Motor neuron (in vitro differentiated cells): ENCODE results near the gene TMTC2. TPM values are rescaled to one million over a fixed set of nuclear protein-coding genes. Genes with fewer than 3 reads are reported as not detected.

Experiments used
- ATAC-seq, 8 experiments: fragments of 200-7000 bp; cut with Tn5 transposase; replicated peaks in 6 of 8; 2 replicates each; pipeline ENCODE4 v1.8.0; 2021; ENCODE audit warnings: mild to moderate bottlenecking in 8 of 8, moderate library complexity in 8 of 8
- H3K27ac ChIP-seq, 2 donors: fragments of 250-450 bp; sonication (Bioruptor Pico); 2 replicates each; pipeline ENCODE4 v1.9.0; 2021; ENCODE audit warnings: antibody characterized with exemption in 2 of 2, mild to moderate bottlenecking in 2 of 2, moderate library complexity in 1 of 2
- H3K4me1 ChIP-seq, 2 donors: fragments of 250-450 bp; sonication (Bioruptor Pico); replicated peaks in 1 of 2; 2 replicates each; pipeline ENCODE4 v1.6.1; 2021; ENCODE audit warnings: antibody characterized with exemption in 2 of 2, mild to moderate bottlenecking in 2 of 2, moderate library complexity in 1 of 2
- H3K4me3 ChIP-seq, 5 donors: fragments of 250-450 bp; sonication (Bioruptor Pico); 2 replicates each; pipeline ENCODE4 v1.9.0; 2021; ENCODE audit warnings: antibody characterized with exemption in 5 of 5, mild to moderate bottlenecking in 5 of 5, moderate library complexity in 4 of 5
- WGBS, 10 experiments: fragments of 450-650 bp; shearing (Covaris generic); methylation state at CpG; one replicate each; pipeline ENCODE4 v1.0.0; 2022; 5-methylcytosine and 5-hydroxymethylcytosine counted together
- in situ Hi-C, 9 experiments: fragments of 400-800 bp; cut with MboI; loops; one replicate each; pipeline ENCODE4 v1.15.0; 2021; ENCODE audit warnings: low sequenced_read_pairs in 9 of 9, low pct_unique_long_range_greater_than_20kb in 2 of 9; ENCODE audit not compliant: unreplicated experiment in 9 of 9
- total RNA-seq, 8 experiments: library from RNA; unstranded; fragments of 300-600 nt; gene quantifications; 2 replicates each; pipeline versions ENCODE4 v1.2.3 to v1.2.4, GENCODE V29; 2022

TMTC2 gene
- total RNA-seq, 8 experiments from 2014 or later = 11.4 to 49.3 (median 31.3) TPM

DNA sequence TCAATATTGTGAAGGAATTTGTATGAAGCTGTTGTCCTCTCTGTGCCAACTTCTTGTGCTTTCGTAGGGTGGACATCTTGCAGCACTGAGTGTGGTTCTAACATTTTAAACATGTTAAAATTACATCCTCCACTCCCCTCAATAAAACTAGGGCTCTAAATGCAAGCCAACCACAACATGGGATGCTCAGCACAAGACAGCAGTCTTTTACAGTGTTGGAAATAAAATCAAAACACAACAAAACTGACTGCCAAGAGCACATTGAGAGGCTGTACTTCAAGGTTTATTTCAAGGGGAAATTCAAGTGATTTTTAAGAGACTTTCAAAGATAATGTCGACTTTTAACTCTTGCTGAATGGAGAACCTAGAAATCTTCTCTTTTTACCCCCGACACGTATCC is 396.9 kb downstream of the TMTC2 start:
- no peak for ATAC-seq
- in situ Hi-C loops = no loop called here
- Histone ChIP-seq H3K27ac (no peak overlapping the region), H3K4me1 (no peaks in the 10 kb centered on the region), H3K4me3 (no peak overlapping the region)
- 0 to 100% (median 89%) methylated on average over 1 to 4 of the region's 4 CpGs for WGBS, 10 experiments

DNA sequence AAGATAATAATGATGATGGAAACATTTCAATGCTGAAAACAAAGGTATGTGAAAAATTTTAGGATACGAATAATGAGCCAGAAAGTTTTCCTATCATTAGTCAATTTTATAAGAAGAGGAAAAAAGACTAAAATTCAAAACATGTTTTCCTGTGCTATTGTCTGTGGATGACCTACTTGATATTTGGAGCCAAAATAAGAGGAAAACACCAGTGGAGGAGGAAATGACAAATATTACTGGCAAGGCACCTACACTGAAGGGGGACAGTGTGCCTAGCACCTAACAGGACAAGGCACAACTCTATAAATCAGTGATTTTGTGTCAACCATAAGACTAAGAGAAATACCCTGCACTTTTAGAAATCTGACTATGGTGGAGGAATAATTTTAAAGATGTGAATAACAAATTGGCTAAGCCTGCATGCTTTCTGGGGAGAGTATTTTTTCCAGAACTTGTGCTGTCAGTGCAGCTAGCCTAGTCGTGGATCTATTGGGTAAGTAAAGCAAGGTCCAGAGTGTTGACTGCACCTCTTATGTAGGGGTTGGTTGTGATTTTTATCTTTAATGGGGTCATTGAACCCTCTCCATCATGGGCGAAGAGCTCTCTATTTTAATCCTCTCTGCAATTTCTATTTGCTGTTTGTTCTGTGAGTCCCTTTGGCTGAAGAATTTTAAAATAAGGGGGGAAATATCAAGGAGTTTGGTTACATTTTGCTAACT is 398.0 kb downstream of the TMTC2 start:
- no peak for ATAC-seq
- in situ Hi-C loops = no loop called here
- no peak overlapping the region for H3K27ac ChIP-seq
- H3K4me1 ChIP-seq = no peaks in the 10 kb centered on the region
- no peak overlapping the region for H3K4me3 ChIP-seq
- 68 to 100% (median 92%) methylated on average over 1 to 2 of the region's 3 CpGs for WGBS, 10 experiments

DNA sequence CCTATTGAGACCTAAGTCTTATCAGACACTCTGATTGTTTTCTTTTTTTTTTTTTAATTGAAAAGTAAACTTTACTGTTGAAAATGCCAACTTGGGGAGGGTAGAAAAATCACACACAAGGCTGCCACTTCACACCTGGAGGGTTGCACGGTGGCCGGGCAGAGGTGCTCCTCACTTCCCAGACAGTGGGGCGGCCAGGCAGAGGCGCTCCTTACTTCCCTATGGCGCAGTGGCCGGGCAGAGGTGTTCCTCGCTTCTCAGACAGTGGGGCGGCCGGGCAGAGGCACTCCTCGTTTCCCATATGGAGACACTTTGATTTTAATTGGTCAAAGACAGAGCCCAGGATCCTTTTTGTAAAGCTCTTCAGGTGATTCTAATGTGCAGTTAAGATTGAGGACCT is 399.3 kb downstream of the TMTC2 start:
- in situ Hi-C loops = no loop called here
- no peak for ATAC-seq
- Histone ChIP-seq H3K4me3 (no peak overlapping the region), H3K4me1 (peaks cover 4 to 12% of the 10 kb centered on the region in 2 donors), H3K27ac (no peak overlapping the region)
- 96 to 100% (median 97%) methylated on average over 1 to 10 of the region's 10 CpGs; no CpG with 5 or more reads in 6 of the 10 experiments for WGBS, 10 experiments

DNA sequence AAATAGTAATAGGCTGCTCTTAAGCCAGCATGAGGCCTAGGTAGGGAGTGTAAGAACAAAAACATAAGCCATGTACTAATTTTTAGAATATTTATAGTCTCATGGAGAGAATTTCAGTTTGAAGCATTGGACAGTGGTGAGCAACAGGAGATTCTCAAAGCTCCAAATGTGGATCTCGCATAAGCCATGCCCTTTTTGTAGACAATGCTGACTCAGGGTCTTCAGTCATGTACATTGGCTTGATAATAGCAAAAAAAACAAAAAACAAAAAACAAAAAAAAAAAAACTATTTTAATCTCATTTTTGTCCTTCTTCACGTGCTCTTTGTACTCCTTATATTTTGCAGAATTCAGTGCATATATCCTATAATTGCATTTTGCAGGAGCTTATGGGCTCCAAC is 402.9 kb downstream of the TMTC2 start:
- no peak overlapping the region for H3K27ac ChIP-seq
- in situ Hi-C loops = no loop called here
- no peak for ATAC-seq
- 63 to 100% (median 100%) methylated on average over 1 to 2 of the region's 2 CpGs; no CpG with 5 or more reads in 1 of the 10 experiments for WGBS, 10 experiments
- peaks cover 18 to 33% of the 10 kb centered on the region in 2 donors for H3K4me1 ChIP-seq
- H3K4me3 ChIP-seq = no peak overlapping the region

DNA sequence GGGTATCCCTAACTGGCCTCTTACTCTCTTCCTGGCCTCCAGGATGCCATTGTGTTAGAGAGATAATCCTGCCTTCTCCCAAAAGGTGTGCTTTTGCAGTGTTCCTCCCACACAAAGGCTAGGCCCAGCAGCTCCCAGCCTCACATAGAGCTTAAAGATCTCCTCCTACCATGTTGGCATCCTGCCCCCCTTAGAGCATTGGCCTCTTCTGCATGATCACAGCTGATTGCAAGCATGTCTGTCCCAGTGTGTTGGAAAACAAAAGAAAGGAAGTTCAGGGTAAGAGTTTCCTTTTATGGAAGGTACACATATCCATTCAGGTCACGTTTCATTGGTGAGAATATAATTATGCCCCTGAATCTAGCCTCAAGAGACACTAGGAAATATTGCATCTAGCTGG is 405.4 kb downstream of the TMTC2 start:
- ATAC-seq = peak in 6 of 8 experiments; percentile 55 to 88 (median 80)
- in situ Hi-C loops = no loop called here
- H3K27ac ChIP-seq = no peak overlapping the region
- WGBS, 10 experiments = 17 to 67% (median 37%) methylated on average over 1 of the region's 1 CpG; no CpG with 5 or more reads in 4 of the 10 experiments
- H3K4me3 ChIP-seq = no peak overlapping the region
- H3K4me1 ChIP-seq = peaks cover 18 to 33% of the 10 kb centered on the region in 2 donors

DNA sequence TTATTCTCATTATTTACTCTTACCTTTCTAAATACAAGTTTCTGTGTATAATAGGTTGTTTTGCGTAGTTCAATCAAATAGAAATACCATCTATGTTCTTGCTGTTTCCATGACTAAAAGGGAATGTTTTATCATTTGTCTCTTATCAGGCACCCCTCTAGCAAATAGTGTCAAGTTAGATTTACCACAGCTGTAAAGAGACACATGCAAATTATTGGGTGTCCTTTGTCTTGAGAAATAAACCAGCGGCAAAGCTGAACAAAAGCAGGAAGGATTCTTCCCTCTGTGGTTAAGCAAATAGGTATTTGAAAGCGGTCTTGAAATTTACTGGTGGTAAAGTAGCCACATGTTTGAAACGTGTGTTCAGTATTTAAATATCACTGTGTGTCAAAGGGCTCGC is 405.9 kb downstream of the TMTC2 start:
- H3K4me1 ChIP-seq = peaks cover 18 to 38% of the 10 kb centered on the region in 2 donors
- no peak overlapping the region for H3K4me3 ChIP-seq
- ATAC-seq = peak in 5 of 8 experiments; percentile 38 to 68 (median 58)
- no peak overlapping the region for H3K27ac ChIP-seq
- in situ Hi-C loops = no loop called here
- 39 to 100% (median 60%) methylated on average over 1 to 5 of the region's 5 CpGs; no CpG with 5 or more reads in 1 of the 10 experiments for WGBS, 10 experiments

DNA sequence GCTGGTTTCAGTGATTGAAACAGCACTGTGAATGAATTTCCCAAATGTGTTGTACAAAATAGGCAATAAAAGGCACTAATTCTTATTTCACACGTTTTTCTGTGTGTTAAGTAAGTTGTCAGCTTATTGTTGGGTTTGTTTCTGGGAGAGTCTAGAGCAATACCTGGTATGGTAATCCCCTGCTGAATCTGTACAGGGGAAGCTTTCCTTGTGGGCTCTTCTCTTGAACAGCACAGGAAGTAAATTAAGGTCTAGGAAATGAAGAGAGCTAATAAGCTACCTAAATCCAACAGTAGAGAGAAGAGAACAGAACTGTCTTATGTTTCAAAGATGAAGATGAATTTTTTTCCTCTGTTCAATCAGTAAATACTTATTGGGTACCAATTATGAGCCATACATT is 406.7 kb downstream of the TMTC2 start:
- Histone ChIP-seq H3K4me3 (no peak overlapping the region), H3K27ac (no peak overlapping the region), H3K4me1 (peaks cover 18 to 46% of the 10 kb centered on the region in 2 donors)
- ATAC-seq = no peak
- WGBS, 10 experiments = 0 to 100% (median 43%) methylated on average over 1 of the region's 1 CpG; no CpG with 5 or more reads in 2 of the 10 experiments
- in situ Hi-C loops = no loop called here

DNA sequence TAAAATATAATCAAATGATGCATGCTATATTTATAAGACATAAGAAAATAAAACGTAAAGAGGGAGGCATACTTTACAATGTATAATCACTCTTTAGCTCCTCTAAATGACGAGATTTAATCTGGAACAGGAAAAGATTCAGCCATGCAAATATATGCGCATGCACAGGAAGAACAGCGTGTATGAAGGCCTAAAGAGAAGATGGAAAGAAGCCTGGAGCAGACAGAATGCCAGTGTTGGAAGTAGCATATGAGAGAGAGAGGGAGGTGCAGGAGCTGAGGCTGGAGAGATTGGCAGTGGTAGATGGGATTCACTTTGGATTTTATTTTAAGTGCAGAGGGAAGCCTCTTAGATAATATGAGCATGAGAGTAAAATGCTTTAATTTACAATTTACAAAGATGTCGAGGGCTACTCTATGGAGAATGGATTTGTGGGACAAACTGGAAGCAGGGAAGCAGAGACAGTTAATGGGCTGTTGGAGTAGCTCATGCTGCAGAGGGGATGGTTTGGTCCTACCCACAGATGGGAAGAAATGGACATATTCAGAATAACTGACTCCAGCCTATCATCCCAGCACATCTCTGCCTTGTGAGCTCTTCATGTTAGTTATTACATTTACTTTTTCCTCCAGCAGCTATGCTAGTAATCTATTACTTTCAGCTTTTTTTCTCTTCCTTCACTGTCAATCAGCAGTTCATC is 411.1 kb downstream of the TMTC2 start:
- Histone ChIP-seq H3K27ac (no peak overlapping the region), H3K4me3 (no peak overlapping the region), H3K4me1 (peaks cover 7 to 20% of the 10 kb centered on the region in 2 donors)
- in situ Hi-C loops = no loop called here
- peak in 6 of 8 experiments; percentile 11 to 96 (median 60) for ATAC-seq
- 13 to 84% (median 67%) methylated on average over 3 to 5 of the region's 5 CpGs for WGBS, 10 experiments

DNA sequence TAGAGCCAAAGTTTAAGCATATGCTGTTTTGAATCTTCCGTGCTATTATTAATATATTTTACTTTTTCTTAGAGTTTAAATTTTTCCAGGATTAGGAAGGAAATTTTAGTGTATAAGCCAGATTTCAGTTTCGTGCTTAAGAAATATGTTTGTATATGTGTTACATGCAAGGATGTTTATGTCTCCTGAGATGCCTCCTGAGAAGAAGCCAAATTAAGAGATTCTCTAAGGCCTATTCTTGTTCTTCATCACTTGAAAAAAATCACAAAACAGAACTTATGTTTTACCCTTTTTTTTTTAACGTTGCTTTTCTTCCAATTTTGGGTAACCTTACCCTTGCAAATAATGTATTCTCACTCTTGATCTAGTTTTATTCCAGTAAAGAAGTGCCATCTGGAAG is 412.7 kb downstream of the TMTC2 start:
- Histone ChIP-seq H3K4me3 (no peak overlapping the region), H3K27ac (no peak overlapping the region), H3K4me1 (peaks cover 4 to 17% of the 10 kb centered on the region in 2 donors)
- ATAC-seq = no peak
- 36 to 100% (median 90%) methylated on average over 3 of the region's 3 CpGs for WGBS, 10 experiments
- in situ Hi-C loops = no loop called here

DNA sequence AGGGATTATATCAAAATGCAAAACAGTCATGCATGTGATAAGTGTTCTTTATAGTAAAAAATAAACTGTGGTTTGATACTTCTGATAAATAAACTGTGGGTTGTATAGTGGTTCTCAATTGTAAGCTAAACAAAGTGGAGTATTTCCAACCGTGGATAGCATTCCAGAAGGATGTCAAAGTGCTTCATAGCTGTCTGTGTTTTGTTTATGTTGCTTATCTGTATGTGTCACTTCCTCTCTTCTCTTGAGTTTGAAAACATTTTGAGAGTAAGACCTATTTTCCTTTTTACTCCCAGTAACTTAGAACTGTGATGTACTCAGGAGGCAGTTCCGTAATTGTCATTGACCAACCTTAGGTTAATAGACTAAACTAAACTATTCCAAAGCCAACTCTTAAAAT is 415.8 kb downstream of the TMTC2 start:
- peaks cover 4 to 13% of the 10 kb centered on the region in 2 donors for H3K4me1 ChIP-seq
- ATAC-seq = no peak
- WGBS, 10 experiments = 56 to 100% (median 100%) methylated on average over 1 to 2 of the region's 2 CpGs; no CpG with 5 or more reads in 1 of the 10 experiments
- H3K27ac ChIP-seq = no peak overlapping the region
- no peak overlapping the region for H3K4me3 ChIP-seq
- in situ Hi-C loops = no loop called here

DNA sequence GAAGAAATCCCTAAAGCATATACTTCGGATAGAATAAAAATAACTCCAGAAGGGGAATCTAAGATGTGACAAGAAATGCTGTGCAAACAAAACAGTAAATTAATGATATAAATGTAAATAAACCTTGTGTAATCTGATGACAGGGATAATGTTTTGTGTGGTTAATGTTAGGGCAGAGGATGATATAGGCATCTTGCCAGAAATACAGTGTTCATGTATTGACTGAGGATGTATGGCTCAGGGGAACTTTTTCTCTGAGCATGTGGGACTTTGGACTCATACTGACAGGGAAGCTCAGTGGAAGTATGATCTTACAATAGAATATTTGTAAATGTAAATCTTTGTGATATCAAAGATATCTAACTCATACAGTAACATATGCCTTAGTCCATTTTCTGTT is 420.2 kb downstream of the TMTC2 start:
- peak in 1 of 8 experiments; percentile 48 for ATAC-seq
- H3K4me1 ChIP-seq = no peaks in the 10 kb centered on the region
- 38 to 100% (median 100%) methylated on average over 1 of the region's 1 CpG; no CpG with 5 or more reads in 1 of the 10 experiments for WGBS, 10 experiments
- H3K4me3 ChIP-seq = no peak overlapping the region
- H3K27ac ChIP-seq = no peak overlapping the region
- in situ Hi-C loops = no loop called here

DNA sequence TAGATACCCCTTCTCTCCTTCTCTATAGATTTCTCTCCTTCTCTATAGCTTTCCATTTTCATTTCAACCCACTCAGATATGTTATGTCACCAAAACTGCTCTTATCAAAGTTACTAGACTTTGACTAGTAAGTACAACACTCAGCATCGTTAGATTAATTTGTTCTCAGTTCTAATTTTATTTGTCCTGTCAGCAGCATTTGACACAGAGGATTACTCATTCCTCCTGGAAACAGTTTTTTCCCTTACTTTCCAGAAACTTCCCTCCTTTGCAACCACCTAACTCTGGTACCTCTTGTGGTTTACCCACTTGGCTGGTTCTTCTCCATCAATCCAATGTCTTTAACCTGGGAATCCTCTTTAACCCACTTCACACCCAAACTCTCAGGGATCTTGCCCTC is 423.7 kb downstream of the TMTC2 start:
- in situ Hi-C loops = no loop called here
- ATAC-seq = no peak

DNA sequence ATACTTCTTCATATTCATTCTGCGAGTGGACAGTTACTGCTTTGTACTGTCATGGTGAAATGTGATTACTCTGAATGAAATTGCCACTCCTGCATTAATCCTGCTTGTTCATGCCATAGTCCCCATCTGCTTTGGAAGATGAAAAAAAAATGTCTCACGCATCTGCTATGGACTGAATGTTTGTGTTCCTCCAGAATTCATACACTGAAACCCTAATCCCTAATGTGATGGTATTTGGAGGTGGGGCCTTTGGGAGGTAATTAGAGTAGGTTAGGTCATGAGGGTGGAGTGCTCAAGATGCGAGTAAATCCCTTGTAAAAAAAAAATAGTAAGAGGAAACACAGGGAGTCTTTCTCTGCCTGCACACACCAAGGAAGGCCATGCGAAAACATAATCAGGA is 427.2 kb downstream of the TMTC2 start:
- ATAC-seq = peak; percentile 92 to 98 (median 94)
- peak overlapping the region in 1 of 2 donors; percentile 55 for H3K27ac ChIP-seq
- in situ Hi-C loops = no loop called here
- peaks cover 0 to 24% of the 10 kb centered on the region in 2 donors for H3K4me1 ChIP-seq
- WGBS, 10 experiments = 0 to 100% (median 57%) methylated on average over 1 to 3 of the region's 4 CpGs; no CpG with 5 or more reads in 1 of the 10 experiments
- no peak overlapping the region for H3K4me3 ChIP-seq

More for the DNA sequence above, 423.7 kb downstream of the TMTC2 start:
- H3K27ac ChIP-seq = no peak overlapping the region
- 0 to 100% (median 57%) methylated on average over 1 of the region's 1 CpG; no CpG with 5 or more reads in 2 of the 10 experiments for WGBS, 10 experiments
- H3K4me1 ChIP-seq = peaks cover 0 to 24% of the 10 kb centered on the region in 2 donors
- H3K4me3 ChIP-seq = no peak overlapping the region
